Suprapubic skin (tissue), 3 donors: ENCODE results near the gene TRDN.

ENCODE experiments used
- POLR2A ChIP-seq, 2 donors: fragments of 450-650 bp; IDR thresholded peaks; one replicate each; pipeline ENCODE4 v1.6.1; 2017; ENCODE audit warnings: antibody characterized with exemption in 2 of 2, mild to moderate bottlenecking in 2 of 2, moderate library complexity in 2 of 2
- TF ChIP-seq, protein P1 (sequence below), 2 donors: fragments of 200-600 bp in 1 of 2; fragments of 450-650 bp in 1 of 2; sonication (generic) in 1 of 2; IDR thresholded peaks; one replicate each; pipeline ENCODE4 v1.5.1; 2016 to 2019; ENCODE audit warnings: antibody characterized with exemption in 2 of 2, mild to moderate bottlenecking in 1 of 2, moderate library complexity in 1 of 2

DNA sequence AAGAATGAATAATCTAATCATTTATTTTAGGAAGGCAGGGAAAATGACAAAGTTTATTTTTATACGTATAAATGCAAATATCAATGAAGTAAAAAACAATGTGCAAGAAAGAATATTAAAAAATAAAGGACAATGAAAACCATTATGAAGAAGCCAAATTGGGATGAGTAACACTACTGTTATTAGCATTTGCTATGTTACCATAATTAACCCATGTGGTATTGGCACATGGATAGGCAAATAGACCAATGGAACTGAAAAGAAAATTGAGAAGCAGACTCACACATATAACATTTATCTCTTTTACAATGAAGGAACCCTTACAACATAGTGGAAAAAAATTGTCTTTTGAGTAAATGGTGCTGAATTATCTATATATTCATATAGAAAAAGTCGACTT, 426.1 kb downstream of the TRDN start:
- TF ChIP-seq POLR2A (IDR thresholded peaks at IDR 0.05), result no peak
- TF ChIP-seq, protein P1, sequence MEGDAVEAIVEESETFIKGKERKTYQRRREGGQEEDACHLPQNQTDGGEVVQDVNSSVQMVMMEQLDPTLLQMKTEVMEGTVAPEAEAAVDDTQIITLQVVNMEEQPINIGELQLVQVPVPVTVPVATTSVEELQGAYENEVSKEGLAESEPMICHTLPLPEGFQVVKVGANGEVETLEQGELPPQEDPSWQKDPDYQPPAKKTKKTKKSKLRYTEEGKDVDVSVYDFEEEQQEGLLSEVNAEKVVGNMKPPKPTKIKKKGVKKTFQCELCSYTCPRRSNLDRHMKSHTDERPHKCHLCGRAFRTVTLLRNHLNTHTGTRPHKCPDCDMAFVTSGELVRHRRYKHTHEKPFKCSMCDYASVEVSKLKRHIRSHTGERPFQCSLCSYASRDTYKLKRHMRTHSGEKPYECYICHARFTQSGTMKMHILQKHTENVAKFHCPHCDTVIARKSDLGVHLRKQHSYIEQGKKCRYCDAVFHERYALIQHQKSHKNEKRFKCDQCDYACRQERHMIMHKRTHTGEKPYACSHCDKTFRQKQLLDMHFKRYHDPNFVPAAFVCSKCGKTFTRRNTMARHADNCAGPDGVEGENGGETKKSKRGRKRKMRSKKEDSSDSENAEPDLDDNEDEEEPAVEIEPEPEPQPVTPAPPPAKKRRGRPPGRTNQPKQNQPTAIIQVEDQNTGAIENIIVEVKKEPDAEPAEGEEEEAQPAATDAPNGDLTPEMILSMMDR (IDR thresholded peaks at IDR 0.05), result no peak
